Measurements from ENCODE around the gene SMIM45.

Gene SMIM45

GRCh38 chr22:41940832-41941765 is 10.9 kb upstream of the SMIM45 start:
- H3K4me2 ChIP-seq (ENCODE audit: insufficient read depth, low read length) = peak overlapping the region; percentile 41
- no peaks in the 10 kb centered on the region for H3K27me3 ChIP-seq (ENCODE audit: insufficient read depth, low read length, poor library complexity)
- no peak for TF ChIP-seq EZH2 (IDR thresholded peaks at IDR 0.05; ENCODE audit: borderline replicate concordance, low read depth, low read length, severe bottlenecking)
- TF ChIP-seq CTCF (IDR thresholded peaks at IDR 0.05; ENCODE audit: borderline replicate concordance, extremely low read depth, low read length, poor library complexity, severe bottlenecking) = peak; percentile 97
- H3K27ac ChIP-seq (ENCODE audit: low read length) = peak overlapping the region; percentile 37
- peak; percentile 85 for DNase-seq
- H3K36me3 ChIP-seq (ENCODE audit: insufficient read depth, low read length) = peaks cover 85% of the 10 kb centered on the region
- H2AFZ ChIP-seq (ENCODE audit: low read depth, low read length) = no peak overlapping the region
- ATAC-seq (ENCODE audit: insufficient read depth, low read depth) = peak; percentile 90
- peaks cover 52% of the 10 kb centered on the region for H4K20me1 ChIP-seq (ENCODE audit: insufficient read depth, low read length)
- H3K9ac ChIP-seq (ENCODE audit: low read depth, low read length) = peak overlapping the region; percentile 15; the same call in 1 of the 2 replicates
- peaks cover 79% of the 10 kb centered on the region for H3K79me2 ChIP-seq (ENCODE audit: insufficient read depth, low read length)
- H3K4me1 ChIP-seq (ENCODE audit: insufficient read depth, low read length) = peaks cover 51% of the 10 kb centered on the region
- H3K4me3 ChIP-seq (ENCODE audit: low read depth in 1 of 2, low read length in 2 of 2) = no peak overlapping the region
- no peaks in the 10 kb centered on the region for H3K9me3 ChIP-seq (ENCODE audit: insufficient read depth, low read length, severe bottlenecking)

- no peaks in the 10 kb centered on the region for H3K27me3 ChIP-seq (ENCODE audit: insufficient read depth, low read length, poor library complexity)
- DNase-seq (no peak), ATAC-seq (ENCODE audit: insufficient read depth, low read depth) (no peak)
- H3K4me2 ChIP-seq (ENCODE audit: insufficient read depth, low read length) = peak overlapping the region; percentile 44; the same call in 1 of the 2 replicates
- H3K79me2 ChIP-seq (ENCODE audit: insufficient read depth, low read length) = peaks cover 87% of the 10 kb centered on the region
- H4K20me1 ChIP-seq (ENCODE audit: insufficient read depth, low read length) = peaks cover 44% of the 10 kb centered on the region
- peaks cover 65% of the 10 kb centered on the region for H3K36me3 ChIP-seq (ENCODE audit: insufficient read depth, low read length)
- no peak overlapping the region for H2AFZ ChIP-seq (ENCODE audit: low read depth, low read length)
- H3K27ac ChIP-seq (ENCODE audit: low read length) = no peak overlapping the region
- H3K4me3 ChIP-seq (ENCODE audit: low read depth in 1 of 2, low read length in 2 of 2) = no peak overlapping the region
- H3K9me3 ChIP-seq (ENCODE audit: insufficient read depth, low read length, severe bottlenecking) = no peaks in the 10 kb centered on the region
- TF ChIP-seq EZH2 (IDR thresholded peaks at IDR 0.05; ENCODE audit: borderline replicate concordance, low read depth, low read length, severe bottlenecking) (no peak), CTCF (IDR thresholded peaks at IDR 0.05; ENCODE audit: borderline replicate concordance, extremely low read depth, low read length, poor library complexity, severe bottlenecking) (no peak)
- H3K4me1 ChIP-seq (ENCODE audit: insufficient read depth, low read length) = peaks cover 69% of the 10 kb centered on the region
- peak overlapping the region; percentile 7; the same call in 1 of the 2 replicates for H3K9ac ChIP-seq (ENCODE audit: low read depth, low read length)
Observed at GRCh38 chr22:41943661-41944209, 8.2 kb upstream of the SMIM45 start.

- peaks cover 18% of the 10 kb centered on the region for H4K20me1 ChIP-seq (ENCODE audit: insufficient read depth, low read length)
- ATAC-seq (ENCODE audit: insufficient read depth, low read depth) (peak; percentile 94), DNase-seq (peak; percentile 97)
- TF ChIP-seq EZH2 (IDR thresholded peaks at IDR 0.05; ENCODE audit: borderline replicate concordance, low read depth, low read length, severe bottlenecking) (no peak), CTCF (IDR thresholded peaks at IDR 0.05; ENCODE audit: borderline replicate concordance, extremely low read depth, low read length, poor library complexity, severe bottlenecking) (no peak)
- peak within 1 kb of the TSS; percentile 78 for H2AFZ ChIP-seq (ENCODE audit: low read depth, low read length)
- H3K27me3 ChIP-seq (ENCODE audit: insufficient read depth, low read length, poor library complexity) = no peaks in the 10 kb centered on the region
- peak within 1 kb of the TSS; percentile 97 for H3K27ac ChIP-seq (ENCODE audit: low read length)
- peaks cover 36% of the 10 kb centered on the region for H3K36me3 ChIP-seq (ENCODE audit: insufficient read depth, low read length)
- peaks cover 59% of the 10 kb centered on the region for H3K79me2 ChIP-seq (ENCODE audit: insufficient read depth, low read length)
- H3K4me3 ChIP-seq (ENCODE audit: low read depth in 1 of 2, low read length in 2 of 2) = peak within 1 kb of the TSS; percentile 82 to 88
- H3K4me1 ChIP-seq (ENCODE audit: insufficient read depth, low read length) = peaks cover 63% of the 10 kb centered on the region
- no peaks in the 10 kb centered on the region for H3K9me3 ChIP-seq (ENCODE audit: insufficient read depth, low read length, severe bottlenecking)
- peak within 1 kb of the TSS; percentile 92 for H3K9ac ChIP-seq (ENCODE audit: low read depth, low read length)
- H3K4me2 ChIP-seq (ENCODE audit: insufficient read depth, low read length) = peak within 1 kb of the TSS; percentile 99
Observed at GRCh38 chr22:41946629-41947423, 5.1 kb upstream of the SMIM45 start, which contains the start of gene CENPM. Gene CENPM (minus strand): TSS chr22:41947152. CDS start chr22:41947076, 76 bp downstream.

Measured in DND-41 (cell line).